ENCODE results near the gene CPM. TPM values are rescaled to one million over a fixed set of nuclear protein-coding genes. Genes with fewer than 3 reads are reported as not detected.

Gene CPM
- total and polyA plus RNA-seq, 2 donors = 14.3 to 24.6 TPM

Small RNA genes within 50 kb of the gene (small RNA-seq; reads per million reads assigned to genes)
- gene AC025423.5 (not detected), gene RNU7-4P (not detected)

Other genes starting within 250 kb of the CPM start
- 85.9 TPM for gene NUP107, start 246.2 kb downstream of the CPM start, total RNA-seq
- gene NUP107, start 246.2 kb downstream of the CPM start, polyA plus RNA-seq = 19.4 TPM
- 9.0 TPM for gene SLC35E3, start 187.0 kb downstream of the CPM start, total RNA-seq
- 4.5 TPM for gene SLC35E3, start 187.0 kb downstream of the CPM start, polyA plus RNA-seq
- gene MDM2, start 125.0 kb downstream of the CPM start, total RNA-seq = 98.0 TPM
- gene MDM2, start 125.0 kb downstream of the CPM start, polyA plus RNA-seq = 14.9 TPM

Measured in urinary bladder (tissue), 2 donors.